SK-N-SH (cell line): ENCODE results near the gene PCBP3. TPM values are rescaled to one million over a fixed set of nuclear protein-coding genes. Genes with fewer than 3 reads are reported as not detected.

Experiments
- CTCF ChIA-PET: fragments of 300-600, 350-600 bp; formaldehyde crosslinking; extraction: SDS; loops from one replicate; lab custom pipeline; 2021; lab: Yijun Ruan, JAX
- POLR2A ChIA-PET: fragments of 350-600 bp; sonication (Branson Sonifier 250); formaldehyde crosslinking; extraction: SDS; loops from one replicate; lab custom pipeline; 2020; ENCODE audit warnings: antibody characterized with exemption, inconsistent platforms; lab: Yijun Ruan, JAX
- DNase-seq: peaks from one replicate; pipeline ENCODE4 v3.0.0; 2012
- H2AFZ ChIP-seq: fragments of 200-600 bp; sonication (generic); 2 replicates; pipeline ENCODE4 v1.8.1; 2016; ENCODE audit warnings: antibody characterized with exemption, mild to moderate bottlenecking, low read depth
- H3F3A ChIP-seq: fragments of 200-600 bp; sonication (generic); replicated peaks from 2 replicates; pipeline ENCODE3; 2016; ENCODE audit warnings: antibody characterized with exemption, mild to moderate bottlenecking; ENCODE audit not compliant: insufficient read depth
- H3K27ac ChIP-seq, 2 experiments: fragments of 200-500 bp in 1 of 2; fragments of 200-600 bp in 1 of 2; sonication (Bioruptor generic) in 1 of 2; sonication (generic), shearing (Covaris generic) in 1 of 2; 2 replicates each; pipeline versions ENCODE4 v1.5.1 to v1.6.1; 2014 to 2016; ENCODE audit warnings: low read depth in 2 of 2, inconsistent platforms in 1 of 2, low read length in 1 of 2, mild to moderate bottlenecking in 1 of 2, mixed read lengths in 1 of 2
- H3K27me3 ChIP-seq: fragments of 200-600 bp; sonication (generic), shearing (Covaris generic); 2 replicates; pipeline ENCODE4 v1.6.1; 2016; ENCODE audit warnings: mixed run types; ENCODE audit not compliant: insufficient read depth
- H3K36me3 ChIP-seq, 2 experiments: fragments of 200-500 bp in 1 of 2; fragments of 200-600 bp in 1 of 2; sonication (Bioruptor generic) in 1 of 2; sonication (generic) in 1 of 2; replicated peaks in 1 of 2; 2 replicates each; pipeline versions ENCODE3 to v1.5.1; 2014 to 2016; ENCODE audit warnings: low read length in 1 of 2, mild to moderate bottlenecking in 1 of 2; ENCODE audit not compliant: insufficient read depth in 2 of 2, control insufficient read depth in 1 of 2
- H3K4me1 ChIP-seq, 2 experiments: fragments of 200-500 bp in 1 of 2; fragments of 200-600 bp in 1 of 2; sonication (Bioruptor generic) in 1 of 2; sonication (generic), shearing (Covaris generic) in 1 of 2; 2 replicates each; pipeline versions ENCODE4 v1.5.1 to v1.6.1; 2014 to 2016; ENCODE audit warnings: low read depth in 1 of 2, low read length in 1 of 2, mixed run types in 1 of 2; ENCODE audit not compliant: insufficient read depth in 2 of 2, control insufficient read depth in 1 of 2
- H3K4me2 ChIP-seq: fragments of 200-600 bp; sonication (generic), shearing (Covaris generic); 2 replicates; pipeline ENCODE4 v1.6.1; 2017; ENCODE audit warnings: mixed run types
- H3K4me3 ChIP-seq, 2 experiments: fragments of 200-500 bp in 1 of 2; fragments of 200-600 bp in 1 of 2; sonication (Bioruptor generic) in 1 of 2; sonication (generic), shearing (Covaris generic) in 1 of 2; 2 replicates each; pipeline versions ENCODE4 v1.5.1 to v1.8.1; 2014 to 2016; ENCODE audit warnings: low read depth in 2 of 2, inconsistent platforms in 1 of 2, low read length in 1 of 2, mild to moderate bottlenecking in 1 of 2, mixed read lengths in 1 of 2, moderate library complexity in 1 of 2
- H3K79me2 ChIP-seq: fragments of 200-600 bp; sonication (generic); 2 replicates; pipeline ENCODE4 v1.8.1; 2017; ENCODE audit warnings: mild to moderate bottlenecking; ENCODE audit not compliant: insufficient read depth
- H3K9ac ChIP-seq: fragments of 200-600 bp; sonication (generic); 2 replicates; pipeline ENCODE4 v1.6.1; 2017; ENCODE audit warnings: mixed run types
- H3K9me2 ChIP-seq: fragments of 200-600 bp; sonication (generic); 2 replicates; pipeline ENCODE4 v1.6.1; 2017; ENCODE audit warnings: mixed run types
- H3K9me3 ChIP-seq: fragments of 200-600 bp; sonication (generic); 2 replicates; pipeline ENCODE4 v1.6.1; 2017; ENCODE audit warnings: mixed run types, mild to moderate bottlenecking, moderate library complexity
- H4K20me1 ChIP-seq: fragments of 200-600 bp; sonication (generic); 2 replicates; pipeline ENCODE4 v1.6.1; 2017; ENCODE audit warnings: mild to moderate bottlenecking, mixed run types; ENCODE audit not compliant: insufficient read depth
- EP300 ChIP-seq, 2 experiments: IDR thresholded peaks; 2 replicates each; pipeline versions ENCODE4 v1.4.0 to v1.6.1; 2012; ENCODE audit warnings: borderline replicate concordance in 1 of 2, low read depth in 1 of 2, low read length in 1 of 2
- EZH2phosphoT487 ChIP-seq: fragments of 200-600 bp; sonication (generic); IDR thresholded peaks from 2 replicates; pipeline ENCODE4 v1.6.1; 2017; ENCODE audit warnings: low read depth, mixed run types, mild to moderate bottlenecking, antibody characterized with exemption, moderate library complexity, borderline replicate concordance
- FOSL2 ChIP-seq: IDR thresholded peaks from 2 replicates; pipeline ENCODE4 v1.4.0; 2012; ENCODE audit warnings: low read depth, mild to moderate bottlenecking, moderate library complexity, borderline replicate concordance
- GABPA ChIP-seq: IDR thresholded peaks from 2 replicates; pipeline ENCODE4 v1.4.0; 2012; ENCODE audit warnings: low read depth, mild to moderate bottlenecking
- GATA2 ChIP-seq: sonication (generic); formaldehyde crosslinking; IDR thresholded peaks from 2 replicates; pipeline ENCODE4 v1.5.0; 2020; ENCODE audit warnings: mild to moderate bottlenecking, missing genetic modification reagents
- IRF3 ChIP-seq: fragments of 150-350 bp; IDR thresholded peaks from 2 replicates; pipeline ENCODE4 v1.6.1; 2016; ENCODE audit warnings: mild to moderate bottlenecking, low read depth, low read length
- MAX ChIP-seq: IDR thresholded peaks from 2 replicates; pipeline ENCODE4 v1.4.0; 2012; ENCODE audit warnings: low read depth
- MEF2A ChIP-seq: IDR thresholded peaks from 2 replicates; pipeline ENCODE4 v1.4.0; 2012; ENCODE audit warnings: low read depth, borderline replicate concordance
- NRF1 ChIP-seq: IDR thresholded peaks from 2 replicates; pipeline ENCODE4 v1.6.1; 2012; ENCODE audit warnings: low read depth, mild to moderate bottlenecking, low read length
- PBX3 ChIP-seq: IDR thresholded peaks from 2 replicates; pipeline ENCODE4; 2012
- POLR2AphosphoS5 ChIP-seq: IDR thresholded peaks from 2 replicates; pipeline ENCODE4 v1.6.1; 2012; ENCODE audit warnings: low read depth, low read length
- RCOR1 ChIP-seq: fragments of 150-350 bp; IDR thresholded peaks from 2 replicates; pipeline ENCODE4 v1.6.1; 2017; ENCODE audit warnings: antibody characterized with exemption, low read length
- SIN3A ChIP-seq: IDR thresholded peaks from 2 replicates; pipeline ENCODE4 v1.6.1; 2012; ENCODE audit warnings: low read depth, mild to moderate bottlenecking, low read length, moderate library complexity, borderline replicate concordance
- SMC3 ChIP-seq: IDR thresholded peaks from 2 replicates; pipeline ENCODE4 v1.6.1; 2012; ENCODE audit warnings: low read depth, low read length, improper control_type of control experiment
- USF2 ChIP-seq: fragments of 150-350 bp; IDR thresholded peaks from 2 replicates; pipeline ENCODE4 v1.6.1; 2017; ENCODE audit warnings: antibody characterized with exemption, low read length, low read depth, borderline replicate concordance
- YY1 ChIP-seq: IDR thresholded peaks from 2 replicates; pipeline ENCODE4 v1.4.0; 2012; ENCODE audit warnings: low read depth, mild to moderate bottlenecking
- WGBS: methylation state at CpG from one replicate; pipeline ENCODE4 v1.1.6; 2017; ENCODE audit warnings: low lambda C conversion rate; 5-methylcytosine and 5-hydroxymethylcytosine counted together
- polyA plus RNA-seq, 3 experiments: library from polyadenylated mRNA; depleted of rRNA; stranded (reverse); fragments of >200 nt; gene quantifications; 2 replicates each; pipeline ENCODE4 v1.2.3, GENCODE V29; 2012

Gene PCBP3
- polyA plus RNA-seq, 1 of the 3 experiments (the other 2 are of a cell fraction), result 9.5 TPM

GRCh38 chr21:45809421-45809820, 165.9 kb downstream of the PCBP3 start:
- H2AFZ ChIP-seq, result no peak overlapping the region
- peaks cover 5% of the 10 kb centered on the region for H3F3A ChIP-seq
- ChIA-PET POLR2A (no interaction called here), CTCF (no interaction called here)
- no peaks in the 10 kb centered on the region for H4K20me1 ChIP-seq
- no peak overlapping the region for H3K4me2 ChIP-seq
- no peak overlapping the region for H3K4me3 ChIP-seq
- H3K9ac ChIP-seq, result no peak overlapping the region
- H3K4me1 ChIP-seq, result peaks cover 0 to 6% of the 10 kb centered on the region in 2 experiments; a peak in 1 of 4 replicates
- H3K9me2 ChIP-seq, result no peaks in the 10 kb centered on the region
- 92% methylated on average over 11 of the region's 13 CpGs for WGBS
- no peak overlapping the region for H3K27ac ChIP-seq
- no peaks in the 10 kb centered on the region for H3K9me3 ChIP-seq
- no peak for DNase-seq
- TF ChIP-seq FOSL2, result no peak
- TF ChIP-seq YY1, result no peak
- no peak for TF ChIP-seq GABPA
- TF ChIP-seq GATA2 (CRISPR knock-in tag), result no peak
- no peak for TF ChIP-seq MAX
- TF ChIP-seq POLR2AphosphoS5, result no peak
- no peak for TF ChIP-seq NRF1
- TF ChIP-seq SMC3, result no peak
- no peak for TF ChIP-seq EZH2phosphoT487
- TF ChIP-seq IRF3, result no peak
- TF ChIP-seq EP300 (IDR thresholded peaks at IDR 0.05; ENCODE audit: borderline replicate concordance in 1 of 2, low read depth in 1 of 2, low read length in 1 of 2), result no peak
- TF ChIP-seq SIN3A, result no peak
- no peak for TF ChIP-seq MEF2A
- TF ChIP-seq USF2, result no peak
- no peak for TF ChIP-seq PBX3
- no peak for TF ChIP-seq RCOR1
- TF ChIP-seq, all 33 proteins: peak for 0
- Histone ChIP-seq H3K27me3 (no peaks in the 10 kb centered on the region), H3K79me2 (no peaks in the 10 kb centered on the region), H3K36me3 (peaks cover 0 to 3% of the 10 kb centered on the region in 2 experiments)
